Myocyte (in vitro differentiated cells): ENCODE results near the gene TBX20. TPM values are rescaled to one million over a fixed set of nuclear protein-coding genes. Genes with fewer than 3 reads are reported as not detected.

Experiments used
- DNase-seq: peaks from one replicate; pipeline ENCODE4 v3.0.0-alpha.2; 2012; ENCODE audit warnings: low read depth
- polyA plus RNA-seq: library from polyadenylated mRNA; unstranded; fragments of >200 nt; gene quantifications from one replicate; pipeline ENCODE4 v1.2.1, GENCODE V29; 2012; ENCODE audit warnings: missing spikeins
- total RNA-seq: library from RNA; depleted of rRNA; stranded (reverse); fragments of >200 nt; gene quantifications from 2 replicates; pipeline ENCODE4 v1.2.3, GENCODE V29; 2014

Gene TBX20
- not detected in 2 replicates for total RNA-seq
- not detected for polyA plus RNA-seq

- no peak for DNase-seq
Observed at GRCh38 chr7:35253710-35254495, at the start of gene TBX20. TSS of gene TBX20 (minus strand) at chr7:35254100. CDS start at chr7:35253620, 480 bp downstream.

GRCh38 chr7:35289376-35289775 lies 35.5 kb upstream of the TBX20 start:
- DNase-seq, result no peak

- no peak for DNase-seq
Observed at GRCh38 chr7:35286986-35287385, 33.1 kb upstream of the TBX20 start.

- peak; percentile 11 for DNase-seq
Observed at GRCh38 chr7:35286422-35286821, 32.5 kb upstream of the TBX20 start.

GRCh38 chr7:35285799-35286198 lies 31.9 kb upstream of the TBX20 start:
- DNase-seq, result no peak

GRCh38 chr7:35280902-35281301 lies 27.0 kb upstream of the TBX20 start:
- DNase-seq, result no peak

- DNase-seq, result peak; percentile 31
Observed at GRCh38 chr7:35277359-35277758, 23.5 kb upstream of the TBX20 start.

GRCh38 chr7:35272246-35272645 lies 18.3 kb upstream of the TBX20 start:
- no peak for DNase-seq

GRCh38 chr7:35268953-35269352 lies 15.1 kb upstream of the TBX20 start:
- peak; percentile 55 for DNase-seq

GRCh38 chr7:35267411-35267810 lies 13.5 kb upstream of the TBX20 start:
- DNase-seq, result no peak

- DNase-seq, result no peak
Observed at GRCh38 chr7:35263396-35263795, 9.5 kb upstream of the TBX20 start.

GRCh38 chr7:35261476-35262285 lies 7.8 kb upstream of the TBX20 start:
- DNase-seq, result no peak

GRCh38 chr7:35261041-35261440 lies 7.1 kb upstream of the TBX20 start:
- DNase-seq, result no peak

GRCh38 chr7:35260246-35260645 lies 6.3 kb upstream of the TBX20 start:
- DNase-seq, result no peak

GRCh38 chr7:35259523-35259908 lies 5.6 kb upstream of the TBX20 start:
- no peak for DNase-seq

GRCh38 chr7:35258868-35259522 lies 5.1 kb upstream of the TBX20 start:
- no peak for DNase-seq

GRCh38 chr7:35258125-35258867 lies 4.4 kb upstream of the TBX20 start:
- DNase-seq, result no peak

GRCh38 chr7:35257251-35258124 lies 3.6 kb upstream of the TBX20 start:
- no peak for DNase-seq

GRCh38 chr7:35256256-35257175 lies 2.6 kb upstream of the TBX20 start:
- no peak for DNase-seq
